Measurements from ENCODE around the gene C16orf82. TPM values are rescaled to one million over a fixed set of nuclear protein-coding genes. Genes with fewer than 3 reads are reported as not detected.

Gene C16orf82
- total RNA-seq, 1 experiment from 2014 or later, result not detected

GRCh38 chr16:27020031-27020430, 46.7 kb upstream of the C16orf82 start:
- H3K9ac ChIP-seq (ENCODE audit: extremely low read depth, insufficient read length, low read length), result no peak overlapping the region
- no peak overlapping the region for H3K4me2 ChIP-seq (ENCODE audit: insufficient read depth, insufficient read length, low read length)
- no peak overlapping the region for H2BK15ac ChIP-seq (ENCODE audit: low read depth, low read length)
- H4K91ac ChIP-seq (ENCODE audit: insufficient read length, low read depth, low read length), result no peak overlapping the region
- H3K79me1 ChIP-seq (ENCODE audit: insufficient read depth, low read depth, low read length, poor library complexity, severe bottlenecking), result no peaks in the 10 kb centered on the region
- no peak overlapping the region for H3K14ac ChIP-seq (ENCODE audit: insufficient read depth, low read length)
- H3K23me2 ChIP-seq (ENCODE audit: insufficient read length, low read depth, low read length, poor library complexity, severe bottlenecking), result no peaks in the 10 kb centered on the region
- H2BK20ac ChIP-seq (ENCODE audit: low read depth, low read length, poor library complexity, severe bottlenecking), result no peak overlapping the region
- H3K79me2 ChIP-seq (ENCODE audit: insufficient read depth, low read length), result no peaks in the 10 kb centered on the region
- no peak overlapping the region for H3K4me3 Mint-ChIP-seq
- WGBS (ENCODE audit: extremely low coverage, insufficient read length, low lambda C conversion rate), result no CpG with 5 or more reads among the region's 2 CpGs
- TF ChIP-seq CTCF (conservative IDR thresholded peaks at IDR 0.05), result no peak
- H2AFZ ChIP-seq (ENCODE audit: low read length), result no peak overlapping the region
- H3K18ac ChIP-seq (ENCODE audit: insufficient read length, low read depth, low read length), result no peak overlapping the region
- H4K20me1 ChIP-seq (ENCODE audit: control insufficient read depth, insufficient read depth, insufficient read length), result no peaks in the 10 kb centered on the region
- H3K56ac ChIP-seq (ENCODE audit: insufficient read length, low read depth, low read length), result no peak overlapping the region
- H3K27ac ChIP-seq (ENCODE audit: insufficient read length, low read depth, low read length), result no peak overlapping the region
- H4K5ac ChIP-seq (ENCODE audit: insufficient read length, low read depth, low read length), result no peak overlapping the region
- H3K23ac ChIP-seq (ENCODE audit: insufficient read length, low read depth, low read length), result no peak overlapping the region
- H2BK5ac ChIP-seq (ENCODE audit: insufficient read length, low read length), result no peak overlapping the region
- no peaks in the 10 kb centered on the region for H3K27me3 ChIP-seq (ENCODE audit: insufficient read depth, low read length)
- peaks cover 4 to 8% (median 4%) of the 10 kb centered on the region in 3 experiments; a peak in 4 of 7 replicates for H3K36me3 Mint-ChIP-seq (ENCODE audit: insufficient read depth in 1 of 3, low read depth in 3 of 3)
- H3T11ph ChIP-seq (ENCODE audit: low read length), result no peak overlapping the region
- DNase-seq, result no peak
- peaks cover 8 to 10% of the 10 kb centered on the region in 2 experiments for H3K4me1 Mint-ChIP-seq
- peaks cover 5% of the 10 kb centered on the region for H3K27me3 Mint-ChIP-seq (ENCODE audit: low read depth)
- no peaks in the 10 kb centered on the region for H3K9me3 ChIP-seq (ENCODE audit: control insufficient read depth, low read depth, low read length)
- H3K4me1 ChIP-seq (ENCODE audit: insufficient read depth, low read length), result no peaks in the 10 kb centered on the region
- H4K8ac ChIP-seq (replicated peaks; ENCODE audit: insufficient read length, low read depth, low read length), result no peak overlapping the region
- H2AK5ac ChIP-seq (ENCODE audit: insufficient read length, low read length), result no peak overlapping the region
- no peak overlapping the region for H2BK12ac ChIP-seq (ENCODE audit: insufficient read length, low read depth, low read length)
- no peak overlapping the region for H2BK120ac ChIP-seq (ENCODE audit: low read depth, low read length, poor library complexity, severe bottlenecking)
- no peak overlapping the region for H3K4ac ChIP-seq (ENCODE audit: low read depth, low read length)
- H3K27ac Mint-ChIP-seq, result no peak overlapping the region
- peaks cover 6 to 15% of the 10 kb centered on the region in 2 experiments for H3K9me3 Mint-ChIP-seq
